C4-2B (cell line): Measurements from ENCODE around the gene EVI5.

Experiments used
- CTCF ChIP-seq: fragments of 450-650 bp; conservative IDR thresholded peaks from 2 replicates; pipeline ENCODE4 v1.5.1; 2017; ENCODE audit warnings: mild to moderate bottlenecking
- ZFX ChIP-seq: fragments of 450-650 bp; IDR thresholded peaks from 2 replicates; pipeline ENCODE4 v1.6.1; 2017

DNA sequence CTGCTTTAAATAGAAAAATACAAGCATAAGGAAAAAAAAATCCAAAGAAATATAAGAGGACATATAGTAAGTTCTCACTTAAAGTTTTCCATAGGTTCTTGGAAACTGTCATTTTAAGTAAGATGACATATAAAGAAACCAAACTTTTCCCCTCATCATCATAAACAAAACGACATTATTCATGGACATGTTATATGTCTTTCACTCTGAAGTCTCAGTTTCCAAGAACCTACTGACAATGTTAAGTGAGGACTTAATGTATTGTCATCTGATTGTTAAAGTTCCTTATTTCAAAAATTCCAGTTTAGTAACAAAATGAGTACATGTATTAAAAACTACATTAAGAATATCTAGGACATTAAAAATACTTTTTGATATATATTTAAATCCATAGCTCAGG lies 228.6 kb downstream of the EVI5 start:
- TF ChIP-seq CTCF: no peak
- no peak for TF ChIP-seq ZFX
